H1 (cell line): ENCODE results near the gene CACNB1. TPM values are rescaled to one million over a fixed set of nuclear protein-coding genes. Genes with fewer than 3 reads are reported as not detected.

Source experiments
- CBX8 ChIP-seq: fragments of 300-800, 300-1000 bp; sonication (generic); IDR thresholded peaks from 2 replicates; pipeline ENCODE4 v1.7.1; 2016; ENCODE audit warnings: low read depth, low read length, borderline replicate concordance
- HDAC2 ChIP-seq, 2 experiments: fragments of 300-600 bp in 1 of 2; sonication (generic) in 1 of 2; IDR thresholded peaks; 2 replicates each; pipeline ENCODE4 v1.6.1; 2011 to 2012; ENCODE audit warnings: low read depth in 2 of 2, low read length in 2 of 2, mild to moderate bottlenecking in 2 of 2, moderate library complexity in 2 of 2, borderline replicate concordance in 1 of 2, inconsistent platforms in 1 of 2
- JUND ChIP-seq: IDR thresholded peaks from 2 replicates; pipeline ENCODE4 v1.6.1; 2011; ENCODE audit warnings: mild to moderate bottlenecking, improper control_type of control experiment, low read length
- KDM5A ChIP-seq: fragments of 200-600 bp; IDR thresholded peaks from 2 replicates; pipeline ENCODE4 v1.7.1; 2012; ENCODE audit warnings: mild to moderate bottlenecking, low read length, inconsistent platforms, mixed read lengths
- POU5F1 ChIP-seq: IDR thresholded peaks from 2 replicates; pipeline ENCODE4 v1.6.1; 2011; ENCODE audit warnings: low read depth, mild to moderate bottlenecking, low read length, moderate library complexity
- RAD21 ChIP-seq, 2 experiments: IDR thresholded peaks in 1 of 2; conservative IDR thresholded peaks in 1 of 2; 2 replicates each; pipeline ENCODE4 v1.6.1; 2011; ENCODE audit warnings: low read depth in 2 of 2, low read length in 2 of 2, improper control_type of control experiment in 1 of 2, inconsistent platforms in 1 of 2, mild to moderate bottlenecking in 1 of 2, moderate library complexity in 1 of 2
- SIRT6 ChIP-seq: IDR thresholded peaks from one replicate; pipeline ENCODE4 v1.7.1; 2012; ENCODE audit warnings: low read length, inconsistent platforms
- SUZ12 ChIP-seq: fragments of 200-600 bp; sonication (generic); IDR thresholded peaks from 2 replicates; pipeline ENCODE4 v1.6.1; 2012; ENCODE audit warnings: mild to moderate bottlenecking, inconsistent platforms, low read length, moderate library complexity, mixed read lengths
- polyA plus RNA-seq, 7 experiments: library from polyadenylated mRNA; depleted of rRNA in 3 of 7; stranded (reverse) in 5 of 7; unstranded in 2 of 7; fragments of >200 nt in 5 of 7; fragments of 200-250 nt in 2 of 7; gene quantifications; 1 replicate in 5 of 7; 2 replicates in 1 of 7; 4 replicates in 1 of 7; pipeline versions ENCODE4 v1.2.1 to v1.2.3, GENCODE V29; 2011 to 2013; ENCODE audit warnings: missing spikeins in 2 of 7, mixed read lengths in 2 of 7
- total RNA-seq: library from RNA; stranded (reverse); fragmentation: NEBNext Ultra II Directional; extraction: Animal tissue kit (Norgen Biotek cat#: 25700); gene quantifications from 2 replicates; pipeline ENCODE4 v1.2.1, GENCODE V29; 2021
- TF ChIP-seq, protein P1 (sequence below): fragments of 300-600 bp; sonication (generic); IDR thresholded peaks from 2 replicates; pipeline ENCODE4 v1.7.1; 2012; ENCODE audit warnings: low read length, moderate library complexity, mild to moderate bottlenecking, inconsistent platforms; ENCODE audit not compliant: insufficient replicate concordance
- TF ChIP-seq, protein P2 (sequence below): IDR thresholded peaks from 2 replicates; pipeline ENCODE4 v1.6.1; 2012; ENCODE audit warnings: inconsistent platforms

CACNB1 gene
- total and polyA plus RNA-seq, 2 of the 8 experiments (the other 6 are each of a cell fraction or from before 2014, with no cell fraction given) = 7.2 to 17.8 TPM

- TF ChIP-seq, protein P1, sequence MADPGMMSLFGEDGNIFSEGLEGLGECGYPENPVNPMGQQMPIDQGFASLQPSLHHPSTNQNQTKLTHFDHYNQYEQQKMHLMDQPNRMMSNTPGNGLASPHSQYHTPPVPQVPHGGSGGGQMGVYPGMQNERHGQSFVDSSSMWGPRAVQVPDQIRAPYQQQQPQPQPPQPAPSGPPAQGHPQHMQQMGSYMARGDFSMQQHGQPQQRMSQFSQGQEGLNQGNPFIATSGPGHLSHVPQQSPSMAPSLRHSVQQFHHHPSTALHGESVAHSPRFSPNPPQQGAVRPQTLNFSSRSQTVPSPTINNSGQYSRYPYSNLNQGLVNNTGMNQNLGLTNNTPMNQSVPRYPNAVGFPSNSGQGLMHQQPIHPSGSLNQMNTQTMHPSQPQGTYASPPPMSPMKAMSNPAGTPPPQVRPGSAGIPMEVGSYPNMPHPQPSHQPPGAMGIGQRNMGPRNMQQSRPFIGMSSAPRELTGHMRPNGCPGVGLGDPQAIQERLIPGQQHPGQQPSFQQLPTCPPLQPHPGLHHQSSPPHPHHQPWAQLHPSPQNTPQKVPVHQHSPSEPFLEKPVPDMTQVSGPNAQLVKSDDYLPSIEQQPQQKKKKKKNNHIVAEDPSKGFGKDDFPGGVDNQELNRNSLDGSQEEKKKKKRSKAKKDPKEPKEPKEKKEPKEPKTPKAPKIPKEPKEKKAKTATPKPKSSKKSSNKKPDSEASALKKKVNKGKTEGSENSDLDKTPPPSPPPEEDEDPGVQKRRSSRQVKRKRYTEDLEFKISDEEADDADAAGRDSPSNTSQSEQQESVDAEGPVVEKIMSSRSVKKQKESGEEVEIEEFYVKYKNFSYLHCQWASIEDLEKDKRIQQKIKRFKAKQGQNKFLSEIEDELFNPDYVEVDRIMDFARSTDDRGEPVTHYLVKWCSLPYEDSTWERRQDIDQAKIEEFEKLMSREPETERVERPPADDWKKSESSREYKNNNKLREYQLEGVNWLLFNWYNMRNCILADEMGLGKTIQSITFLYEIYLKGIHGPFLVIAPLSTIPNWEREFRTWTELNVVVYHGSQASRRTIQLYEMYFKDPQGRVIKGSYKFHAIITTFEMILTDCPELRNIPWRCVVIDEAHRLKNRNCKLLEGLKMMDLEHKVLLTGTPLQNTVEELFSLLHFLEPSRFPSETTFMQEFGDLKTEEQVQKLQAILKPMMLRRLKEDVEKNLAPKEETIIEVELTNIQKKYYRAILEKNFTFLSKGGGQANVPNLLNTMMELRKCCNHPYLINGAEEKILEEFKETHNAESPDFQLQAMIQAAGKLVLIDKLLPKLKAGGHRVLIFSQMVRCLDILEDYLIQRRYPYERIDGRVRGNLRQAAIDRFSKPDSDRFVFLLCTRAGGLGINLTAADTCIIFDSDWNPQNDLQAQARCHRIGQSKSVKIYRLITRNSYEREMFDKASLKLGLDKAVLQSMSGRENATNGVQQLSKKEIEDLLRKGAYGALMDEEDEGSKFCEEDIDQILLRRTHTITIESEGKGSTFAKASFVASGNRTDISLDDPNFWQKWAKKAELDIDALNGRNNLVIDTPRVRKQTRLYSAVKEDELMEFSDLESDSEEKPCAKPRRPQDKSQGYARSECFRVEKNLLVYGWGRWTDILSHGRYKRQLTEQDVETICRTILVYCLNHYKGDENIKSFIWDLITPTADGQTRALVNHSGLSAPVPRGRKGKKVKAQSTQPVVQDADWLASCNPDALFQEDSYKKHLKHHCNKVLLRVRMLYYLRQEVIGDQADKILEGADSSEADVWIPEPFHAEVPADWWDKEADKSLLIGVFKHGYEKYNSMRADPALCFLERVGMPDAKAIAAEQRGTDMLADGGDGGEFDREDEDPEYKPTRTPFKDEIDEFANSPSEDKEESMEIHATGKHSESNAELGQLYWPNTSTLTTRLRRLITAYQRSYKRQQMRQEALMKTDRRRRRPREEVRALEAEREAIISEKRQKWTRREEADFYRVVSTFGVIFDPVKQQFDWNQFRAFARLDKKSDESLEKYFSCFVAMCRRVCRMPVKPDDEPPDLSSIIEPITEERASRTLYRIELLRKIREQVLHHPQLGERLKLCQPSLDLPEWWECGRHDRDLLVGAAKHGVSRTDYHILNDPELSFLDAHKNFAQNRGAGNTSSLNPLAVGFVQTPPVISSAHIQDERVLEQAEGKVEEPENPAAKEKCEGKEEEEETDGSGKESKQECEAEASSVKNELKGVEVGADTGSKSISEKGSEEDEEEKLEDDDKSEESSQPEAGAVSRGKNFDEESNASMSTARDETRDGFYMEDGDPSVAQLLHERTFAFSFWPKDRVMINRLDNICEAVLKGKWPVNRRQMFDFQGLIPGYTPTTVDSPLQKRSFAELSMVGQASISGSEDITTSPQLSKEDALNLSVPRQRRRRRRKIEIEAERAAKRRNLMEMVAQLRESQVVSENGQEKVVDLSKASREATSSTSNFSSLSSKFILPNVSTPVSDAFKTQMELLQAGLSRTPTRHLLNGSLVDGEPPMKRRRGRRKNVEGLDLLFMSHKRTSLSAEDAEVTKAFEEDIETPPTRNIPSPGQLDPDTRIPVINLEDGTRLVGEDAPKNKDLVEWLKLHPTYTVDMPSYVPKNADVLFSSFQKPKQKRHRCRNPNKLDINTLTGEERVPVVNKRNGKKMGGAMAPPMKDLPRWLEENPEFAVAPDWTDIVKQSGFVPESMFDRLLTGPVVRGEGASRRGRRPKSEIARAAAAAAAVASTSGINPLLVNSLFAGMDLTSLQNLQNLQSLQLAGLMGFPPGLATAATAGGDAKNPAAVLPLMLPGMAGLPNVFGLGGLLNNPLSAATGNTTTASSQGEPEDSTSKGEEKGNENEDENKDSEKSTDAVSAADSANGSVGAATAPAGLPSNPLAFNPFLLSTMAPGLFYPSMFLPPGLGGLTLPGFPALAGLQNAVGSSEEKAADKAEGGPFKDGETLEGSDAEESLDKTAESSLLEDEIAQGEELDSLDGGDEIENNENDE = no peak
- TF ChIP-seq JUND = no peak
- TF ChIP-seq SIRT6 = no peak
- TF ChIP-seq SUZ12 = no peak
- TF ChIP-seq, protein P2, sequence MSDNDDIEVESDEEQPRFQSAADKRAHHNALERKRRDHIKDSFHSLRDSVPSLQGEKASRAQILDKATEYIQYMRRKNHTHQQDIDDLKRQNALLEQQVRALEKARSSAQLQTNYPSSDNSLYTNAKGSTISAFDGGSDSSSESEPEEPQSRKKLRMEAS = no peak
- no peak for TF ChIP-seq CBX8
- TF ChIP-seq KDM5A = no peak
- TF ChIP-seq POU5F1 = no peak
- TF ChIP-seq RAD21 (IDR thresholded peaks at IDR 0.05 in 1 of 2, conservative IDR thresholded peaks at IDR 0.05 in 1 of 2; ENCODE audit: low read depth in 2 of 2, low read length in 2 of 2) = no peak
- TF ChIP-seq HDAC2 (IDR thresholded peaks at IDR 0.05; ENCODE audit: borderline replicate concordance in 1 of 2, low read depth in 2 of 2, low read length in 2 of 2) = no peak
These were observed 10.2 kb downstream of the CACNB1 start (continued) for GRCh38 chr17:39187152-39187830.
